Measurements from ENCODE around the gene EZR. TPM values are rescaled to one million over a fixed set of nuclear protein-coding genes. Genes with fewer than 3 reads are reported as not detected.

EZR gene
- polyA plus RNA-seq, 1 donor from 2014 or later = 588 TPM

DNA sequence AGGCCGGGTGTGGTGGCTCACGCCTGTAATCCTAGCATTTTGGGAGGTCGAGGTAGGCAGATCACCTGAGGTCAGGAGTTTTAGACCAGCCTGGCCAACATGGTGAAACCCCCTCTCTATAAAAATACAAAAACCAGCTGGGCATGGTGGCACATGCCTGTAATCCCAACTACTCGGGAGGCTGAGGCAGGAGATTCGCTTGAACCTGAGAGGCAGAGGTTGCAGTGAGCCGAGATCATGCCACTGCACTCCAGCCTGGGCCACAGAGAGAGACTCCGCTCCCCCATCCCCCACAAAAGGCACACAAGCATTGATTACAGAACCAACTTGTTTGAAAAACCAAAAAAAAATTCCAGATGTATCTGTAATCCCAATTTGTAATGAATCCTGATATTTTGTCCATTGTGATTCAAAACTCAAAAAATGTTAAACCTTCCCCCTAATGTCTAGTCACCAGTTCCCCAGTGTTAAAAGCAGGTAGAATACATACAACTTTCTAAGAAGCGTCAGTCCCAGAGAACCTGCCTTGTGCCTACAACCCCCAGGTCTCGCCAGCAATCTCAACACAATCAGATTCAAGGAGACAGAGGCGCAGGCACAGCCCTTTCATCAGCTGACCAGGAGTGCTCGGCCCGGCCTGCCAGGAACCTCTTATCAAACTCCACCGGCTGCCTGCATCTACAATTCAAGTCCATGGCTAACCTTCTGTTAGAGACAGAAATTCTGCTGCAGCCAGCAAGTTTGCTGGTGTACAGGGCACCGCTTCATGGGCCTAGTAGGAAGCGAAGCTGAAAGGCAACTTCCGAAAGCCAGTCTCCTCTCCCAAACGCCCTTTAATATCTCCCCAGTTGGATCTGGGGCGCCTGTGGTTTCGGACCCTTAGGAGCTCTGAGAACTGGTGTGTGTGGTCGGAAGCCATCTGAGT lies 2.1 kb downstream of the EZR start:
- H3K36me3 Mint-ChIP-seq = peaks cover 28% of the 10 kb centered on the region
- H3K9me3 Mint-ChIP-seq = no peaks in the 10 kb centered on the region
- H3K27ac Mint-ChIP-seq = peak overlapping the region; percentile 92 to 100 (median 98)
- H3K4me3 Mint-ChIP-seq = peak overlapping the region; percentile 68 to 99 (median 99)
- no peaks in the 10 kb centered on the region for H3K27me3 Mint-ChIP-seq
- peaks cover 43 to 56% (median 49%) of the 10 kb centered on the region in 3 donors for H3K4me1 Mint-ChIP-seq

DNA sequence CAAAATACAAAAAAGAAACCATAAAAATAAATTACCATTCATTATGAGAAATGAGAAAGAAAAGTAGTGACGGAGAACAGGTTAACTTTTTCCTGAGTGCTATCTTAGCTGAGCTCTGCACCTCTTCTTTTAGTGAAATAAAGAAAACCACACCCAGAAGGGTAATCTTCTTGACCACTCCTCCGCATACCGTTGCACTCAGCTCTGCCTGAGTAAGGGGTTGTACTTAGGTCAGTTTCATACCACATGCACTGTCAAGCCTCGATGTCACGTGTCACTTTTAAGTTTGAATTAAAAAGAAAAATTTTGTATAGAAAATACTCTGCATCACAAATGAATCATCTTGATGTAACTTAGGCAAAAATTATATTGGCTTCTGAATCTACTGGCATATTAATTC lies 2.8 kb downstream of the EZR start:
- no peaks in the 10 kb centered on the region for H3K27me3 Mint-ChIP-seq
- no peaks in the 10 kb centered on the region for H3K9me3 Mint-ChIP-seq
- H3K4me1 Mint-ChIP-seq = peaks cover 48 to 55% (median 52%) of the 10 kb centered on the region in 3 donors
- peak overlapping the region; percentile 92 to 100 (median 98) for H3K27ac Mint-ChIP-seq
- peak overlapping the region; percentile 68 to 99 (median 99) for H3K4me3 Mint-ChIP-seq
- H3K36me3 Mint-ChIP-seq = peaks cover 31% of the 10 kb centered on the region

DNA sequence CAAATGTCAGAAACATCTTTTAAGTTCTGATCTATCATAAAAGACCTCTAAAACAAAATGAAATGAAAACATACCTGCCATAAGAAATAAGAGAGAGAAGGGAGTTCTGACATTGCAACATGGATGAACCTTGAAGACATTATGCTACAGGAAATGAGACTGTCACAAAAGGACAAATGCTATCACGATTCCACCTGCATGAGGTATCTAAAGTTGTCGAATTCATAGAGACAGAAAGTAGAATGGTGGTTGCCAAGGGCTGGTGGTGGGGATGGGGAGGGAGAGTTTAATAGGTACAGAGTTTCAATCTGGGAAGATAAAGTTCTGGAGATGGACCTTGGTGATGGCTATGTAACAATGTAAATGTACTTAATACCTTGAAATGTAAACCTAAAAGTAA lies 3.3 kb downstream of the EZR start:
- Mint-ChIP-seq H3K27me3 (no peaks in the 10 kb centered on the region), H3K27ac (peak overlapping the region; percentile 92 to 100 (median 98))

DNA sequence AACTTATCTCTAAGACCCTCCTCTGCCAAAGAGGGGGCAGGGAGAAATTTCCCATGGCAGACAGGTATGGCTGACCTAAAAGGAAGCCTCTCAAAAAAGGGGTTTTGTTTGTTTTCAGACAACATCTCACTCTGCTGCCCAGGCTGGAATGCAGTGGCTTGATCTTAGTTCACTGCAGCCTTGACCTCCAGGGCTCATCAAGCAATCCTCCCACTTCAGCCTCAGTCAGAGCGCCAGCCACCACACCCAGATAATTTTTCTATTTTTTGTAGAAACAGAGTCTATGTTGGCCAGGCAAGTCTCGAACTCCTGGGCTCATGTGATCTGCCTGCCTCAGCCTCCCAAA lies 3.8 kb downstream of the EZR start:
- H3K9me3 Mint-ChIP-seq = no peaks in the 10 kb centered on the region
- H3K4me1 Mint-ChIP-seq = peaks cover 54 to 58% (median 58%) of the 10 kb centered on the region in 3 donors
- H3K36me3 Mint-ChIP-seq = peaks cover 37% of the 10 kb centered on the region
- H3K27me3 Mint-ChIP-seq = no peaks in the 10 kb centered on the region
- peak overlapping the region; percentile 92 to 100 (median 98) for H3K27ac Mint-ChIP-seq
- H3K4me3 Mint-ChIP-seq = peak overlapping the region; percentile 68 to 99 (median 99)

More for the DNA sequence above, 3.3 kb downstream of the EZR start:
- no peaks in the 10 kb centered on the region for H3K9me3 Mint-ChIP-seq
- peaks cover 49 to 53% (median 52%) of the 10 kb centered on the region in 3 donors for H3K4me1 Mint-ChIP-seq
- peak overlapping the region; percentile 68 to 99 (median 99) for H3K4me3 Mint-ChIP-seq
- peaks cover 32% of the 10 kb centered on the region for H3K36me3 Mint-ChIP-seq

DNA sequence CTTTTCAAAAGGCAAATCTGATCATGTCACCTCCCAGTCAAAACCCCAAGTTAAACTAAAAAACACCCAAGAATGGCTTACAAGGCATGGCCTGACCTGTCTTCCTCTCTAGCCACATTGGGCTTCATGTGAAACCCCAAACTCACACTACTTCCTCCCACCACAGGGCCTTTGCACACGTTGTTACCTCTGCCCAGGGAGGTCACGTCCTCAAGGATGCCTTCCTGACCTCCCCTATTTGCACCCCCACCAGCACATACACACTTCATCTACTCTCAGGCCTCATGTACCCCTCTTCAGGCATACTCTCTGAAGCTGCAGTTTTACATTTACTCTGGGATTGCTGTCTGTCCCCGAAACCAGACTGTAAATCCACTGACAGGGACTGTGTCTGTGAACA lies 6.1 kb downstream of the EZR start:
- Mint-ChIP-seq H3K9me3 (no peaks in the 10 kb centered on the region), H3K36me3 (peaks cover 45% of the 10 kb centered on the region), H3K27ac (peak overlapping the region; percentile 92 to 100 (median 98)), H3K4me3 (peak overlapping the region; percentile 68 to 99 (median 99)), H3K27me3 (no peaks in the 10 kb centered on the region), H3K4me1 (peaks cover 71 to 75% (median 72%) of the 10 kb centered on the region in 3 donors)

DNA sequence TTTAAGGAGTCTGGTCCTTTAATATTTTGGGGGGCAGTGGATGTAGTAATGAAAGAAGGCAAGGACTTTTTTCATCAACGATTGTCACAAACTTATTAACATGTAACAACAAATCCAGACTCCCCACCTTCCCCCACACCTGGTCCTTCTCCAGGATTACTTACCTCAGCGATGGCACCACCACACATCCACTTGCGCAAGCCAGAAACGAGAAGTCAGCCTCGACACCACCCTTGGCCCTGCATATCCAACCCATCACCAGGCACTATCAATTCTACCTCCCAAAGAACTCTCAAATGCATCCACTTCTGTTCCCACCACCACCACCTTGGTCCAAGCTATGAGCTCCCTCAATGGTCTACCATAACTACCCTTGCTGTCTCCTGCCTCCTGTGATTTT lies 6.6 kb downstream of the EZR start:
- H3K4me1 Mint-ChIP-seq = peaks cover 72 to 79% (median 76%) of the 10 kb centered on the region in 3 donors
- peak overlapping the region; percentile 68 to 99 (median 99) for H3K4me3 Mint-ChIP-seq
- peaks cover 45% of the 10 kb centered on the region for H3K36me3 Mint-ChIP-seq
- H3K9me3 Mint-ChIP-seq = no peaks in the 10 kb centered on the region
- no peaks in the 10 kb centered on the region for H3K27me3 Mint-ChIP-seq
- H3K27ac Mint-ChIP-seq = peak overlapping the region; percentile 92 to 100 (median 98)

DNA sequence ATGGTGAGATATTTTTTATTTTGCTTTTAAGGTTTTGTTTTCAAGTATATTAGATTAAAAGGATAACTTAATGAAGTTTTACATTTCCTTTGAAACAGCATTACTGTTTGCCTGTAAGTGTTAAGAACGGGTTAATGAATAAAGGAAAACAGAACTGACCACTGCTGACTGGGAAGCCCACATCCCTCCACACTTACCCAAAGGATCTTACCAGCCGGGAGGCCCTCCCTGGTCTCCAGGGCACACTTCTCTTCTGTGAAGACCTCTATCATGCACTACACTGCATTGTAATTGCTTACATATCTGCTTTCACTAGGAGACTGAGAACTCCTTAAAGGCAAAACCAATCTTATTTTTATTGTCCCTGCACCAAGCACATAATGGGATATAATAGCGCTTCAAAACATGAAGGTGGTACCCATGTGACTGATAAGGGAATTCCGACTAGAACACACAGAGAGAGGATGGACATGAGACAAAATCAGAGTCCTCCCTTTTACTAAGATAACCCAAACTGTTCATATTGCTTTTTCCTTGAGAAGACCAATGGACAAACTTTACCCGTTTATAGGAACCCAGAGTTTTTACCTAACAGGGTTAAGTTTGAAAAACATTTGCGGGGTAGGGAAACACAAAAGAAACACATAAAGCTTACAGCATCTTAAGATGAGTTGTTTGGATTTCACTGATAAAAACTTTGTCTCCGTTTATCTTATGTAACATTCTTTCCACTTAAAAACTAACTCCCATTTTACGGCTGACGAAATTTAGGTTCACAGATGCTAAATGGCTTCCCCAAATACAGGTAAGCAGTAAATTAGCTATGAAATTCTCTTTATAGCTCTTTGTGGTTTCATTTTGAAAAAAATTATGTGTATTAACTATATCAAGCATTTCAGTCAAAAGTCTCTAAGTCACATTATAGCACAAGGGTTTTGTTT lies 8.7 kb downstream of the EZR start:
- Mint-ChIP-seq H3K27ac (peak overlapping the region; percentile 84 to 98 (median 95)), H3K27me3 (no peaks in the 10 kb centered on the region), H3K9me3 (peaks cover 0 to 2% (median 0%) of the 10 kb centered on the region in 3 donors), H3K36me3 (peaks cover 40% of the 10 kb centered on the region), H3K4me3 (peak overlapping the region; percentile 68 to 95 (median 80)), H3K4me1 (peaks cover 77 to 90% (median 88%) of the 10 kb centered on the region in 3 donors)

DNA sequence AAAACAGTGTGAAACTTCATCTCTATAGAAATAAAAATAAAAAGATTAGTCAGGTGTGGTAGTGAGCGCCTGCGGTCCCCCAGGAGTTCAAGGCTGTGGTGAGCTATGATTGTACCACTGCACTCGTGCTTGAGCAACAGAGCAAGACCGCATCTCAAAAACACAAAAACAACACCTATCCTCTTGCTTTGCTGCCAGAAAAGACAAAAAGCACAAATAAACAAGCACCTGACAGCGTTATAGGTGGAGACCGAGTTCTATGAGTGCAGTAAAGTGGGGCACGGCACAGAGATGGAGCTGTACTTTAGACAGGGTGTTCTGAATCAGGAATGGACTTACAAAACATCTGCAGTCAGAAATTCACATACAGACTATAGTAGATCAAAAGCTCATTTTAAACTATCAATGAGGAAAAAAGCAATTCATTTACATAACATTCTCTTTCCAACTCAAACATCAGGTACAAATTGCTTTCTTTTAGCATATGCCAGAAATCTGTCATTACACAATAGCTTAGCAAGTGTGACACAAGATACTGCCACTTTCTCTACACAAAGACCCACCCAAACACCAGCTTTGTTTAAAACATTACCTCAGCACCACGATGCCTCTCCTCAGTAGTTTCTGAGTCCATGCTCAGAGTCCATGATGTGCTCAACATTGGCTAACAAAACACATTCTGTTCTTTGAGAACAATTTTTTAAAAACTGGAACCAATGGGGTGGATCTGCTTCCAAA lies 10.1 kb downstream of the EZR start:
- H3K4me3 Mint-ChIP-seq = peak overlapping the region; percentile 67 to 95 (median 77)
- peak overlapping the region; percentile 84 to 98 (median 95) for H3K27ac Mint-ChIP-seq
- peaks cover 40% of the 10 kb centered on the region for H3K36me3 Mint-ChIP-seq
- no peaks in the 10 kb centered on the region for H3K27me3 Mint-ChIP-seq
- peaks cover 77 to 89% (median 87%) of the 10 kb centered on the region in 3 donors for H3K4me1 Mint-ChIP-seq
- H3K9me3 Mint-ChIP-seq = peaks cover 0 to 2% (median 0%) of the 10 kb centered on the region in 3 donors

DNA sequence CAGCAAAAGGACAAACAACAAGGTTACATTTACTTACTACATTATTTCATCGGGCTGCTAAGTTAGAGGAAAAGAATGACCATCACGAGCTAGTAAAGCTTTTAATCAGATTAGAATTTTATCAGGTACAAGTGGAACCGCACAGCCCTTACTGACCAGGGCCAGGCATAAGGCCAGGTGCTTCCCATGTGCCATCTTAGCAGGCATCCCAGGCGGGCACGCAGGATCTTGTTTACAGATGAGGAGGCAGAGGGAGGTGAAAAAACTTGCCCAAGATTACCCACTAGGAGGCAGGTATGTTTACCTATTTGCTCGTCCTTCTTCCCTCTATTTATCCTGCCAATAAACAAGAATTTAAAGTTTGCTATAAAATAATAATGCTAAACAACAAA lies 10.7 kb downstream of the EZR start:
- Mint-ChIP-seq H3K4me1 (peaks cover 77 to 89% (median 89%) of the 10 kb centered on the region in 3 donors), H3K27ac (peak overlapping the region; percentile 84 to 98 (median 95)), H3K36me3 (peaks cover 38% of the 10 kb centered on the region), H3K27me3 (no peaks in the 10 kb centered on the region), H3K4me3 (peak overlapping the region; percentile 67 to 95 (median 77)), H3K9me3 (peaks cover 0 to 2% (median 0%) of the 10 kb centered on the region in 3 donors)

DNA sequence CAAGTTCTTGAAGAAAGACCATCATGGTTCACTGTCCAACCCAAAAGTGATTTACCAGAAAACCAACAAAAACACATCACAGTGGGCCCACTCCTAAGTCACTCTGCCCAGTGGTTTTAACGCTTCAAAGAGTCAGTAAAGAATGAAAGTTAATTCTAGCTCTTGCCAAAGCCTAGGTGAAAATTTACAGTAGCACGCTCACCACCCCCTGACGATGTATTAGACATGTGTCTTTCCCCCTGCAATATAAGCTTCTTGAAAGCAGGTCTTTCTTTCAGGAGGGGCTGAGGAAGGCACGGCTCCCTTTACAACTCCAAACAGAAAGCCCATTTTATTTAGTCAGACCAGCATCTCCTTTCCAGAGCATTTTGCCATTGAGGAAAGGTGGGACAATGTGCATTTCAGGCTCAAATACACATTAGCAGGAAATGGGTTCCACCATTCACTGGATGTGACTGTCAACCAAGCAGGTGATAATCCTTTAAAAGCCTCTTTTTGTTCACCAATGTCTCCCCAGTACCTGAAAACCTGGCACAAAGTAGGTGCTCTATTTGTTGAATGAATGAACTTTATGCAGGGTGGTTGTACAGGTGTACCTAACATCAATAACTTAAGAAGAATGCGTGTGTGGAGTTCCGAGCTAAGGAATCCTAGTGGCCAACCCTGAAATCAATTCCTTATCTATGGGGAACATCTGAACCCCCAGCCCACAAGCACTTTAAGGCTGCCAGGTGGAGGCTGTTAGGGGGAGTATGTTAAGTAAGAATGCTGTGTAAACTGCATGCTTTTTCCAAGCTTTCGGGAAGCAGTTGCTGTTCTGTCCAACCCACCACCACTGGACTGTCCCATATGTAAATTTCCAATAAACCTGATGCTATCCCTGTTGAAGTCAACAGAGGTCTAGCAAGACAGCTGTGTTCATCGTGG lies 11.4 kb downstream of the EZR start:
- Mint-ChIP-seq H3K27me3 (no peaks in the 10 kb centered on the region), H3K27ac (peak overlapping the region; percentile 84 to 98 (median 95)), H3K4me3 (peak overlapping the region; percentile 67 to 95 (median 77)), H3K9me3 (peaks cover 0 to 2% (median 0%) of the 10 kb centered on the region in 3 donors), H3K4me1 (peaks cover 76 to 85% (median 85%) of the 10 kb centered on the region in 3 donors), H3K36me3 (peaks cover 35% of the 10 kb centered on the region)

DNA sequence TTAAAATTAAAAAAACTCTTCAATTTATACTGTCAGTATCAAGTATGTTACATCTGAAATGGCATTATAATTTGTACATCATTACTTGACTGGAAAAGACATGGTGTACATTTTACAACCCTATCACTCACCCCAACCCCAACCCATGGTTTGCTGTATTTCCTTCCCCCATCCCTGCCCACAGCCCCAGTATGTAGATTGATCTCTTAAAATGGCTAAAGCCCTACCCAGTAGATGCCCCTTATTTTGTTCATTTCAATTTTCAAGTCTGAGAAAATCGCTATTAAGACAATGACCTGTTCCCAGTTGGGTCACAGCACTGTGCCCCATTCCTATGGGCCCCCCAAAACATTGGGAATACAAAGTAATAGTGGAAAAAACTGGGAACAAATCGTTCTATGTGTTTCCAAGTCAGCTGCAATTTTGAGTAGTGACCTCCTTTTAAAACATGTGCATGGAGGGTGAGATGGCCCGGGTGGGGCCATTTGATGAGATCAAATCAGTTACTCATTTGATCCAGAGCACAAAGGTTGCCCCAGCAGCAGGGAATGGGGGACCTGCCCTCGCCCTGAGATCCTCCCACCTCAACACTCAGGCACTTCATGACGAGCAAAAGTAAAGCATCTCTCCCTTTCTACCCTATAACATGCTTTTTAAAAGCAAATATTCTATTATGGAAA lies 13.3 kb downstream of the EZR start:
- H3K4me1 Mint-ChIP-seq = peaks cover 82 to 86% (median 86%) of the 10 kb centered on the region in 3 donors
- peak overlapping the region; percentile 84 to 98 (median 95) for H3K27ac Mint-ChIP-seq
- H3K36me3 Mint-ChIP-seq = peaks cover 31% of the 10 kb centered on the region
- H3K27me3 Mint-ChIP-seq = no peaks in the 10 kb centered on the region
- peaks cover 0 to 2% (median 0%) of the 10 kb centered on the region in 3 donors for H3K9me3 Mint-ChIP-seq
- peak overlapping the region; percentile 35 to 87 (median 76) for H3K4me3 Mint-ChIP-seq

DNA sequence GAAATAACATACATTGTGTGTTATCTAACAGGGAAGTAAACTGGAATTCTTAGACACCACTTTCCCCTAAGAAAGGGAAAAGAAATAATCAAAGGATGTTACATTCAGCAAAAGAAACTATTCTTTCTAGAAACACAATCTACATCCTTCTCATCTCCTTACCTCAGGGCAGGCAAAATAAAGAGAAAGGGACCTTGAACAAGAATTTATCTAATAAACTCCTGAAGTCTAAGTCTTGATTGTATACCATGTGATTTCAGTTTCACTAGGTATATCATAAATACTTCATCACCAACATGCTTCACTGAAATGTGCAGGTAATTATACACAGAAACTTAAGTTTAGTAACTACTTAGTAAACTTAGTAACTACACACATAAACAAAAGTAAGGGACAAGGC lies 15.0 kb downstream of the EZR start:
- H3K4me1 Mint-ChIP-seq = peaks cover 77 to 87% (median 82%) of the 10 kb centered on the region in 3 donors
- H3K27me3 Mint-ChIP-seq = no peaks in the 10 kb centered on the region
- peak overlapping the region; percentile 68 to 89 (median 80) for H3K4me3 Mint-ChIP-seq
- H3K9me3 Mint-ChIP-seq = peaks cover 0 to 2% (median 0%) of the 10 kb centered on the region in 3 donors
- peaks cover 22% of the 10 kb centered on the region for H3K36me3 Mint-ChIP-seq
- peak overlapping the region; percentile 84 to 98 (median 88) for H3K27ac Mint-ChIP-seq

Measured in IgD-negative memory B cell (primary cell).